ENCODE measurements around the gene WASF3.
A peak's percentile ranks its signal among the peaks of the same experiment; 100 is the strongest.
"Not testable (repeated sequence)": the region's sequence is repeated elsewhere in the genome, so short reads cannot be mapped to it uniquely, and the experiment has no call there.

Gene WASF3

GRCh38 chr13:26623125-26623524 is 65.6 kb downstream of the WASF3 start:
- Histone ChIP-seq H3K79me2 (ENCODE audit: control insufficient read depth, insufficient read depth, low read length, unreplicated experiment) (no peaks in the 10 kb centered on the region), H3K4me3 (ENCODE audit: low read depth, low read length) (no peak overlapping the region), H3K27me3 (ENCODE audit: insufficient read depth, low read length) (no peaks in the 10 kb centered on the region), H3K27ac (ENCODE audit: low read depth, low read length) (no peak overlapping the region), H3K36me3 (ENCODE audit: insufficient read depth, low read length) (peaks cover 34% of the 10 kb centered on the region), H2AFZ (ENCODE audit: low read length, unreplicated experiment) (no peak overlapping the region), H3K4me1 (ENCODE audit: control insufficient read depth, insufficient read depth, low read length, unreplicated experiment) (no peaks in the 10 kb centered on the region)

GRCh38 chr13:26624572-26624971 is 67.1 kb downstream of the WASF3 start:
- Histone ChIP-seq H2AFZ (ENCODE audit: low read length, unreplicated experiment) (no peak overlapping the region), H3K4me3 (ENCODE audit: low read depth, low read length) (no peak overlapping the region), H3K4me1 (ENCODE audit: control insufficient read depth, insufficient read depth, low read length, unreplicated experiment) (no peaks in the 10 kb centered on the region), H3K27me3 (ENCODE audit: insufficient read depth, low read length) (no peaks in the 10 kb centered on the region), H3K79me2 (ENCODE audit: control insufficient read depth, insufficient read depth, low read length, unreplicated experiment) (no peaks in the 10 kb centered on the region), H3K36me3 (ENCODE audit: insufficient read depth, low read length) (peaks cover 29% of the 10 kb centered on the region), H3K27ac (ENCODE audit: low read depth, low read length) (no peak overlapping the region)

DNA sequence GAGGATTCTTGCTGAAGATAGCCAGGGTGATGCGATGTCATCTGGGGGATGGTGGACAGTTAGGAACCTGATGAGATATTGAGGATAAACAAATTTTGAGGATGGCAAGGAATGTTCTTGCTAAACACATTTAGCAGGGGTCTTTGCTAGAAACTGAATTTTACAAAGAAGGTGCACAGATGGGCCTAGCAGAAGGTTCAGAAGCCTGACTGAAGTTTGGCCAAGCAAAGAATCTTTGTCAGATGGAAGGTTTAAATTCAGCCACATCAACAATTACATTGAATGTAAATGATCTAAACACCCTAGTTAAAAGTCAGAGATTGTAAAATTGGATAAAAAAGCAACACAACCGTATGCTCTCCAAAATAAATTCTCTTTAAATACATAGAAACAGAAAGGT is 68.8 kb downstream of the WASF3 start:
- H3K4me3 ChIP-seq (ENCODE audit: low read depth, low read length): no peak overlapping the region
- no peaks in the 10 kb centered on the region for H3K79me2 ChIP-seq (ENCODE audit: control insufficient read depth, insufficient read depth, low read length, unreplicated experiment)
- no peaks in the 10 kb centered on the region for H3K27me3 ChIP-seq (ENCODE audit: insufficient read depth, low read length)
- H2AFZ ChIP-seq (ENCODE audit: low read length, unreplicated experiment): no peak overlapping the region
- no peak overlapping the region for H3K27ac ChIP-seq (ENCODE audit: low read depth, low read length)
- peaks cover 29% of the 10 kb centered on the region for H3K36me3 ChIP-seq (ENCODE audit: insufficient read depth, low read length)
- H3K4me1 ChIP-seq (ENCODE audit: control insufficient read depth, insufficient read depth, low read length, unreplicated experiment): no peaks in the 10 kb centered on the region

DNA sequence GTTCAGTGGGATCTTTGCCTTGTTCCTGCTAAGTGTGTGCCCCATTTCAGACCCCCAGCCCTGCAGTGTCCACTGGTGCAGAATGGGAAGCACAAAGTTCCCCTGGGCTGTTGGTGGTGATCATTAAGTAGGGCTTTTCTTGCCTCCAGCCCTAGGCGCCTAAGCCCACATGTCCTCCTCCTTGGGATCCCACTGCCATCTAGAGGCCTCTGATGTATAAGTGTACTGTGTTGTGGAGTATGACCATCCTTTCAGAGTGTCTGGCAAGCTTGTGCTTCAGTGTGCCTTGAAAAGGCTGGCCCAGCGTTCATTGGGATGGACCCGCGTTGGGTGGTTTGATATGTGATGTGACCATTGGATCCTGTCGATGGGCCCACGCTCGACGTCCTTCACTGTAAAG is 71.2 kb downstream of the WASF3 start:
- H3K79me2 ChIP-seq (ENCODE audit: control insufficient read depth, insufficient read depth, low read length, unreplicated experiment): no peaks in the 10 kb centered on the region
- H3K27me3 ChIP-seq (ENCODE audit: insufficient read depth, low read length): no peaks in the 10 kb centered on the region
- H3K36me3 ChIP-seq (ENCODE audit: insufficient read depth, low read length): peaks cover 11% of the 10 kb centered on the region
- no peak overlapping the region for H3K4me3 ChIP-seq (ENCODE audit: low read depth, low read length)
- no peak overlapping the region for H3K27ac ChIP-seq (ENCODE audit: low read depth, low read length)
- H3K4me1 ChIP-seq (ENCODE audit: control insufficient read depth, insufficient read depth, low read length, unreplicated experiment): no peaks in the 10 kb centered on the region
- no peak overlapping the region for H2AFZ ChIP-seq (ENCODE audit: low read length, unreplicated experiment)

DNA sequence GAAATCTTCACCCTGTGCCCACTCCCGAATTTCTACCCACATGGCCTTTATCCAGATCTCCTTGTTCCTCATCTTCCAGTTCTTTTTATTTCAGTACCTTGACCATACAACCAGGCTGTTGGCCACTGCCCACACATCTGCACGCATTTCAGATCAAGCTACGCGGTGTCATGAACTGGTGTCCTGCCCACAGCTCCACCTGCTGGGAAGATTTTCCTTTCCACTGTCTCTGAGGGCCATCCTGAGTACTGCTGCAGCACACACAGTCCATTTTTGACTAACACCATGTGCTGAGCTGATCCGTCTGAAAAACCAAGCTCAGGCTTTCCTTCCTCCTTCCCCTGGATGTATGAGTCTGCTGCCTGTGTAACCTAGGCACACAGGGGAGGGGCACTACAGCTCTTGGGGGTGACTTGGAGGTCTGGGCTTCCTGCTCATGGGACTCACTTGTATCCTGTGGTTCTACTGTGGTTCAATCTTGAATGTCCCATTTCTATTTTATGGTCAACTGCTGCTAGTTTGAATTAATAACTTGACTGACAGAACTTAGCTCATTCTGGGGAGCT is 71.9 kb downstream of the WASF3 start:
- no peaks in the 10 kb centered on the region for H3K79me2 ChIP-seq (ENCODE audit: control insufficient read depth, insufficient read depth, low read length, unreplicated experiment)
- H2AFZ ChIP-seq (ENCODE audit: low read length, unreplicated experiment): no peak overlapping the region
- H3K36me3 ChIP-seq (ENCODE audit: insufficient read depth, low read length): peaks cover 5% of the 10 kb centered on the region; the same call in 1 of the 2 replicates
- H3K4me3 ChIP-seq (ENCODE audit: low read depth, low read length): no peak overlapping the region
- H3K4me1 ChIP-seq (ENCODE audit: control insufficient read depth, insufficient read depth, low read length, unreplicated experiment): no peaks in the 10 kb centered on the region
- H3K27ac ChIP-seq (ENCODE audit: low read depth, low read length): no peak overlapping the region
- no peaks in the 10 kb centered on the region for H3K27me3 ChIP-seq (ENCODE audit: insufficient read depth, low read length)

DNA sequence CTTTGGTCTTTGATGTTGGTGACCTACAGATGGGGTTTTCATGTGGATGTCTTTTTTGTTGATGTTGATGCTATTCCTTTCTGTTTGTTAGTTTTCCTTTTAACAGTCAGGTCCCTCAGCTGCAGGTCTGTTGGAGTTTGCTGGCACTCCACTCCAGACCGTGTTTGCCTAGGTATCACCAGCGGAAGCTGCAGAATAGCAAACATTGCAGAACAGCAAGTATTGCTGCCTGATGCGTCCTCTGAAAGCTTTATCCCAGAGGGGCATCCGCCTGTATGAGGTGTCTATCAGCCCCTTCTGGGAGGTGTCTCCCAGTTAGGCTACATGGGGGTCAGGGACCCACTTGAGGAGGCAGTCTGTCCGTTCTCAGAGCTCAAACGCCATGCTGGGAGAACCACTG is 78.2 kb downstream of the WASF3 start:
- not testable (repeated sequence) for H3K27me3 ChIP-seq (ENCODE audit: insufficient read depth, low read length); H3K36me3 ChIP-seq (ENCODE audit: insufficient read depth, low read length); H3K4me3 ChIP-seq (ENCODE audit: low read depth, low read length); H2AFZ ChIP-seq (ENCODE audit: low read length, unreplicated experiment); H3K27ac ChIP-seq (ENCODE audit: low read depth, low read length); H3K79me2 ChIP-seq (ENCODE audit: control insufficient read depth, insufficient read depth, low read length, unreplicated experiment); H3K4me1 ChIP-seq (ENCODE audit: control insufficient read depth, insufficient read depth, low read length, unreplicated experiment)

DNA sequence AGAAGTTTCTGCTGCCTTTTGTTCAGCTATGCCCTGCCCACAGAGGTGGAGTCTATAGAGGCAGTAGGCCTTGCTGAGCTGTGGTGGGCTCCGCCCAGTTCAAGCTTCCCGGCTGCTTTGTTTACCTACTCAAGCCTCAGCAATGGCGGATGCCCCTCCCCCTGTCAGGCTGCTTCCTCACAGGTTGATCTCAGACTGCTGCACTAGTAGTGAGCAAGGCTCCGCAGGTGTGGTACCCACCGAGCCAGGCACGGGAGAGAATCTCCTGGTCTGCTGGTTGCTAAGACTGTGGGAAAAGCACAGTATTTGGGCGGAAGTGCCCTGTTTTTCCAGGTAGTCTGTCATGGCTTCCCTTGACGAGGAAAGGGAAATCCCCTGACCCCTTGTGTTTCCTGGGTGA is 78.6 kb downstream of the WASF3 start:
- H3K4me1 ChIP-seq (ENCODE audit: control insufficient read depth, insufficient read depth, low read length, unreplicated experiment); H3K36me3 ChIP-seq (ENCODE audit: insufficient read depth, low read length); H3K27me3 ChIP-seq (ENCODE audit: insufficient read depth, low read length); H2AFZ ChIP-seq (ENCODE audit: low read length, unreplicated experiment); H3K4me3 ChIP-seq (ENCODE audit: low read depth, low read length); H3K27ac ChIP-seq (ENCODE audit: low read depth, low read length); H3K79me2 ChIP-seq (ENCODE audit: control insufficient read depth, insufficient read depth, low read length, unreplicated experiment): not testable (repeated sequence)

- Histone ChIP-seq H3K4me1 (ENCODE audit: control insufficient read depth, insufficient read depth, low read length, unreplicated experiment) (no peaks in the 10 kb centered on the region), H3K27me3 (ENCODE audit: insufficient read depth, low read length) (no peaks in the 10 kb centered on the region), H3K4me3 (ENCODE audit: low read depth, low read length) (no peak overlapping the region), H3K36me3 (ENCODE audit: insufficient read depth, low read length) (peaks cover 19% of the 10 kb centered on the region; the same call in 1 of the 2 replicates), H2AFZ (ENCODE audit: low read length, unreplicated experiment) (no peak overlapping the region), H3K27ac (ENCODE audit: low read depth, low read length) (no peak overlapping the region), H3K79me2 (ENCODE audit: control insufficient read depth, insufficient read depth, low read length, unreplicated experiment) (no peaks in the 10 kb centered on the region)
Observed at GRCh38 chr13:26646603-26647002, 89.1 kb downstream of the WASF3 start.

DNA sequence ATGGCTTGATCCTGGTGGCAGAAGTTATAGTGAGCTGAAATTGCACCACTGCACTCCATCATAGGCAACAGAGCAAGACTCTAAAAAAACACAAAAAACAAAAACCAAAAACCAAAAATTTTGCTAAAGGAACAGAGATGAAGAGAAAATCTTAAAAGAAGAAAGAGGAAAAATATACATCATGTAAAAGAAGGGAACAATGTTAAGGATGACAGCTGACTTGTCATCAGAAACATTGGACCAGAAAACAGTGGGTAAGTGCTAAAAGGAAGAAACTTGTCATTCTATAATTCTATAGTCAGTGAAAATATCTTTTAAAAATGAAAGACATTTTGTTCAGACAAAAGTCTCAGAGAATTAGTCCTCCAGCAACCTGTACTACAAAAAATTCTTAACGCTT is 93.8 kb downstream of the WASF3 start:
- Histone ChIP-seq H3K79me2 (ENCODE audit: control insufficient read depth, insufficient read depth, low read length, unreplicated experiment) (no peaks in the 10 kb centered on the region), H3K27ac (ENCODE audit: low read depth, low read length) (no peak overlapping the region), H3K4me1 (ENCODE audit: control insufficient read depth, insufficient read depth, low read length, unreplicated experiment) (peaks cover 9% of the 10 kb centered on the region), H3K36me3 (ENCODE audit: insufficient read depth, low read length) (peaks cover 15% of the 10 kb centered on the region; the same call in 1 of the 2 replicates), H3K27me3 (ENCODE audit: insufficient read depth, low read length) (no peaks in the 10 kb centered on the region), H3K4me3 (ENCODE audit: low read depth, low read length) (no peak overlapping the region), H2AFZ (ENCODE audit: low read length, unreplicated experiment) (no peak overlapping the region)

GRCh38 chr13:26653310-26653709 is 95.8 kb downstream of the WASF3 start:
- Histone ChIP-seq H3K79me2 (ENCODE audit: control insufficient read depth, insufficient read depth, low read length, unreplicated experiment) (no peaks in the 10 kb centered on the region), H2AFZ (ENCODE audit: low read length, unreplicated experiment) (no peak overlapping the region), H3K4me1 (ENCODE audit: control insufficient read depth, insufficient read depth, low read length, unreplicated experiment) (peaks cover 9% of the 10 kb centered on the region), H3K27ac (ENCODE audit: low read depth, low read length) (0 out of 2 replicates have a peak overlapping the region, but pooled peaks have one; percentile 23), H3K27me3 (ENCODE audit: insufficient read depth, low read length) (no peaks in the 10 kb centered on the region), H3K36me3 (ENCODE audit: insufficient read depth, low read length) (peaks cover 15% of the 10 kb centered on the region; the same call in 1 of the 2 replicates), H3K4me3 (ENCODE audit: low read depth, low read length) (no peak overlapping the region)

- Histone ChIP-seq H2AFZ (ENCODE audit: low read length, unreplicated experiment) (no peak overlapping the region), H3K4me3 (ENCODE audit: low read depth, low read length) (no peak overlapping the region), H3K4me1 (ENCODE audit: control insufficient read depth, insufficient read depth, low read length, unreplicated experiment) (peaks cover 9% of the 10 kb centered on the region), H3K79me2 (ENCODE audit: control insufficient read depth, insufficient read depth, low read length, unreplicated experiment) (no peaks in the 10 kb centered on the region), H3K27ac (ENCODE audit: low read depth, low read length) (no peak overlapping the region), H3K36me3 (ENCODE audit: insufficient read depth, low read length) (peaks cover 15% of the 10 kb centered on the region; the same call in 1 of the 2 replicates), H3K27me3 (ENCODE audit: insufficient read depth, low read length) (no peaks in the 10 kb centered on the region)
Observed at GRCh38 chr13:26653842-26654241, 96.4 kb downstream of the WASF3 start.

Data from ACC112 (cell line).